ENCODE data around the gene ARSK. TPM values are rescaled to one million over a fixed set of nuclear protein-coding genes. Genes with fewer than 3 reads are reported as not detected.

The ARSK gene
- total and polyA plus RNA-seq, 3 experiments from 2014 or later: 4.3 to 9.6 (median 5.7) TPM

GRCh38 chr5:95537501-95537900 is 17.4 kb upstream of the ARSK start:
- Mint-ChIP-seq H3K27me3 (no peaks in the 10 kb centered on the region), H3K36me3 (peaks cover 19 to 83% (median 48%) of the 10 kb centered on the region in 3 donors), H3K4me3 (no peak overlapping the region), H3K27ac (peak overlapping the region in 1 of 8 donors; percentile 6), H3K9me3 (no peaks in the 10 kb centered on the region), H3K4me1 (peaks cover 15 to 33% (median 26%) of the 10 kb centered on the region in 3 donors)
- Histone ChIP-seq H3K4me3 (ENCODE audit: low read length) (no peak overlapping the region), H3K4me1 (ENCODE audit: insufficient read depth, low read length) (no peaks in the 10 kb centered on the region), H3K27ac (ENCODE audit: low read depth, low read length) (no peak overlapping the region), H3K9me3 (ENCODE audit: low read length) (no peaks in the 10 kb centered on the region), H3K36me3 (ENCODE audit: insufficient read depth, low read length) (peaks cover 11% of the 10 kb centered on the region), H3K27me3 (ENCODE audit: insufficient read depth, low read length, poor library complexity, severe bottlenecking) (no peaks in the 10 kb centered on the region)
- DNase-seq: no peak
- CTCF ChIA-PET: no interaction called here
- POLR2A ChIA-PET: no interaction called here

- no peak overlapping the region for H3K4me3 ChIP-seq (ENCODE audit: low read length)
- Mint-ChIP-seq H3K9me3 (no peaks in the 10 kb centered on the region), H3K27ac (peak overlapping the region in 2 of 8 donors; percentile 2 to 31), H3K4me3 (no peak overlapping the region), H3K36me3 (peaks cover 19 to 41% (median 34%) of the 10 kb centered on the region in 3 donors), H3K27me3 (no peaks in the 10 kb centered on the region), H3K4me1 (peaks cover 4 to 32% (median 18%) of the 10 kb centered on the region in 3 donors)
- CTCF ChIA-PET: interaction anchor here (0.8 kb wide), 1 partner anchor 104 kb away, joined by 3 read pairs; no protein-coding TSS in a partner anchor
- no peaks in the 10 kb centered on the region for H3K4me1 ChIP-seq (ENCODE audit: insufficient read depth, low read length)
- H3K9me3 ChIP-seq (ENCODE audit: low read length): no peaks in the 10 kb centered on the region
- DNase-seq: no peak
- POLR2A ChIA-PET: no interaction called here
- no peaks in the 10 kb centered on the region for H3K27me3 ChIP-seq (ENCODE audit: insufficient read depth, low read length, poor library complexity, severe bottlenecking)
- H3K27ac ChIP-seq (ENCODE audit: low read depth, low read length): no peak overlapping the region
- peaks cover 13% of the 10 kb centered on the region for H3K36me3 ChIP-seq (ENCODE audit: insufficient read depth, low read length)
Observed at GRCh38 chr5:95543017-95543705, 11.7 kb upstream of the ARSK start.

- peaks cover 9% of the 10 kb centered on the region for H3K36me3 ChIP-seq (ENCODE audit: insufficient read depth, low read length)
- ChIA-PET CTCF (no interaction called here), POLR2A (no interaction called here)
- Mint-ChIP-seq H3K27me3 (no peaks in the 10 kb centered on the region), H3K4me1 (peaks cover 42 to 57% (median 55%) of the 10 kb centered on the region in 3 donors), H3K27ac (no peak overlapping the region), H3K4me3 (peak overlapping the region in 1 of 7 donors; percentile 20), H3K9me3 (no peaks in the 10 kb centered on the region), H3K36me3 (peaks cover 4 to 36% (median 24%) of the 10 kb centered on the region in 3 donors)
- H3K27me3 ChIP-seq (ENCODE audit: insufficient read depth, low read length, poor library complexity, severe bottlenecking): no peaks in the 10 kb centered on the region
- no peak overlapping the region for H3K27ac ChIP-seq (ENCODE audit: low read depth, low read length)
- H3K4me3 ChIP-seq (ENCODE audit: low read length): no peak overlapping the region
- peaks cover 20% of the 10 kb centered on the region for H3K4me1 ChIP-seq (ENCODE audit: insufficient read depth, low read length)
- H3K9me3 ChIP-seq (ENCODE audit: low read length): no peaks in the 10 kb centered on the region
- no peak for DNase-seq
Observed at GRCh38 chr5:95549030-95549429, 5.9 kb upstream of the ARSK start.

- Histone ChIP-seq H3K9me3 (ENCODE audit: low read length) (no peaks in the 10 kb centered on the region), H3K27ac (ENCODE audit: low read depth, low read length) (peak overlapping the region; percentile 82), H3K4me1 (ENCODE audit: insufficient read depth, low read length) (peaks cover 32% of the 10 kb centered on the region), H3K36me3 (ENCODE audit: insufficient read depth, low read length) (no peaks in the 10 kb centered on the region), H3K4me3 (ENCODE audit: low read length) (peak overlapping the region; percentile 80), H3K27me3 (ENCODE audit: insufficient read depth, low read length, poor library complexity, severe bottlenecking) (no peaks in the 10 kb centered on the region)
- H3K4me3 Mint-ChIP-seq: peak overlapping the region; percentile 92 to 99 (median 95)
- ChIA-PET CTCF (interaction anchor here (0.6 to 1.8 kb wide), 7 partner anchors 9 to 267 kb away, joined by 3 to 17 read pairs (median 4); partner anchors contain the start of gene RFESD), POLR2A (interaction anchor here (1.2 kb wide), 1 partner anchor 68 kb away, joined by 6 read pairs; no protein-coding TSS in a partner anchor)
- no peaks in the 10 kb centered on the region for H3K9me3 Mint-ChIP-seq
- peak overlapping the region; percentile 91 to 99 (median 96) for H3K27ac Mint-ChIP-seq
- no peak for DNase-seq
- no peaks in the 10 kb centered on the region for H3K27me3 Mint-ChIP-seq
- peaks cover 51 to 62% (median 54%) of the 10 kb centered on the region in 3 donors for H3K4me1 Mint-ChIP-seq
- H3K36me3 Mint-ChIP-seq: peaks cover 0 to 37% (median 10%) of the 10 kb centered on the region in 3 donors
Observed at GRCh38 chr5:95554331-95554646, 612 bp upstream of the ARSK start.

GRCh38 chr5:95555553-95555952 is 652 bp downstream of the ARSK start:
- peaks cover 32% of the 10 kb centered on the region for H3K4me1 ChIP-seq (ENCODE audit: insufficient read depth, low read length)
- H3K4me3 ChIP-seq (ENCODE audit: low read length): peak overlapping the region; percentile 80
- Mint-ChIP-seq H3K4me3 (peak overlapping the region; percentile 92 to 99 (median 95)), H3K27ac (peak overlapping the region; percentile 91 to 99 (median 96)), H3K4me1 (peaks cover 46 to 51% (median 51%) of the 10 kb centered on the region in 3 donors), H3K27me3 (no peaks in the 10 kb centered on the region), H3K9me3 (no peaks in the 10 kb centered on the region), H3K36me3 (peaks cover 0 to 29% (median 5%) of the 10 kb centered on the region in 3 donors)
- ChIA-PET CTCF (interaction anchor here (1.0 to 1.8 kb wide), 6 partner anchors 10 to 91 kb away, joined by 3 to 17 read pairs (median 4); partner anchors contain the start of gene RFESD), POLR2A (interaction anchor here (0.5 to 1.2 kb wide), 3 partner anchors 10 to 91 kb away, joined by 3 to 6 read pairs (median 5); partner anchors contain the start of gene RFESD)
- H3K27ac ChIP-seq (ENCODE audit: low read depth, low read length): peak overlapping the region; percentile 82
- no peaks in the 10 kb centered on the region for H3K36me3 ChIP-seq (ENCODE audit: insufficient read depth, low read length)
- no peaks in the 10 kb centered on the region for H3K27me3 ChIP-seq (ENCODE audit: insufficient read depth, low read length, poor library complexity, severe bottlenecking)
- DNase-seq: no peak
- no peaks in the 10 kb centered on the region for H3K9me3 ChIP-seq (ENCODE audit: low read length)

GRCh38 chr5:95557841-95558240 is 2.9 kb downstream of the ARSK start:
- H3K9me3 Mint-ChIP-seq: no peaks in the 10 kb centered on the region
- H3K36me3 Mint-ChIP-seq: peaks cover 0 to 14% (median 0%) of the 10 kb centered on the region in 3 donors
- Histone ChIP-seq H3K36me3 (ENCODE audit: insufficient read depth, low read length) (no peaks in the 10 kb centered on the region), H3K9me3 (ENCODE audit: low read length) (no peaks in the 10 kb centered on the region), H3K27ac (ENCODE audit: low read depth, low read length) (no peak overlapping the region), H3K27me3 (ENCODE audit: insufficient read depth, low read length, poor library complexity, severe bottlenecking) (no peaks in the 10 kb centered on the region), H3K4me3 (ENCODE audit: low read length) (no peak overlapping the region), H3K4me1 (ENCODE audit: insufficient read depth, low read length) (peaks cover 24% of the 10 kb centered on the region)
- no peaks in the 10 kb centered on the region for H3K27me3 Mint-ChIP-seq
- H3K27ac Mint-ChIP-seq: peak overlapping the region in 1 of 8 donors; percentile 43
- H3K4me3 Mint-ChIP-seq: peak overlapping the region in 1 of 7 donors; percentile 3
- CTCF ChIA-PET: interaction anchor here (1.5 kb wide), 1 partner anchor 8 kb away, joined by 4 read pairs; no protein-coding TSS in a partner anchor
- POLR2A ChIA-PET: no interaction called here
- H3K4me1 Mint-ChIP-seq: peaks cover 27 to 29% (median 28%) of the 10 kb centered on the region in 3 donors
- no peak for DNase-seq

- Histone ChIP-seq H3K4me1 (ENCODE audit: insufficient read depth, low read length) (no peaks in the 10 kb centered on the region), H3K36me3 (ENCODE audit: insufficient read depth, low read length) (peaks cover 8% of the 10 kb centered on the region), H3K4me3 (ENCODE audit: low read length) (no peak overlapping the region), H3K9me3 (ENCODE audit: low read length) (no peaks in the 10 kb centered on the region), H3K27ac (ENCODE audit: low read depth, low read length) (no peak overlapping the region), H3K27me3 (ENCODE audit: insufficient read depth, low read length, poor library complexity, severe bottlenecking) (no peaks in the 10 kb centered on the region)
- peak overlapping the region in 2 of 8 donors; percentile 61 to 74 for H3K27ac Mint-ChIP-seq
- ChIA-PET POLR2A (no interaction called here), CTCF (no interaction called here)
- no peaks in the 10 kb centered on the region for H3K27me3 Mint-ChIP-seq
- H3K9me3 Mint-ChIP-seq: no peaks in the 10 kb centered on the region
- no peak for DNase-seq
- H3K4me1 Mint-ChIP-seq: peaks cover 4 to 10% (median 9%) of the 10 kb centered on the region in 3 donors
- peaks cover 0 to 13% (median 7%) of the 10 kb centered on the region in 3 donors for H3K36me3 Mint-ChIP-seq
- H3K4me3 Mint-ChIP-seq: no peak overlapping the region
Observed at GRCh38 chr5:95562282-95562681, 7.4 kb downstream of the ARSK start.

GRCh38 chr5:95563367-95563766 is 8.5 kb downstream of the ARSK start:
- ChIA-PET CTCF (interaction anchor here (1.1 kb wide), 1 partner anchor 9 kb away, joined by 3 read pairs; the partner anchor contains the start of genes ARSK and SKIC3), POLR2A (no interaction called here)
- peak overlapping the region in 1 of 8 donors; percentile 44 for H3K27ac Mint-ChIP-seq
- H3K4me1 ChIP-seq (ENCODE audit: insufficient read depth, low read length): no peaks in the 10 kb centered on the region
- peaks cover 4 to 9% (median 6%) of the 10 kb centered on the region in 3 donors for H3K4me1 Mint-ChIP-seq
- H3K9me3 Mint-ChIP-seq: no peaks in the 10 kb centered on the region
- no peak overlapping the region for H3K4me3 ChIP-seq (ENCODE audit: low read length)
- no peaks in the 10 kb centered on the region for H3K27me3 Mint-ChIP-seq
- no peak overlapping the region for H3K4me3 Mint-ChIP-seq
- peaks cover 0 to 23% (median 14%) of the 10 kb centered on the region in 3 donors for H3K36me3 Mint-ChIP-seq
- no peaks in the 10 kb centered on the region for H3K27me3 ChIP-seq (ENCODE audit: insufficient read depth, low read length, poor library complexity, severe bottlenecking)
- no peaks in the 10 kb centered on the region for H3K9me3 ChIP-seq (ENCODE audit: low read length)
- H3K36me3 ChIP-seq (ENCODE audit: insufficient read depth, low read length): peaks cover 9% of the 10 kb centered on the region
- H3K27ac ChIP-seq (ENCODE audit: low read depth, low read length): no peak overlapping the region
- DNase-seq: no peak
